B cell (primary cell): ENCODE results near the gene GRIK3. TPM values are rescaled to one million over a fixed set of nuclear protein-coding genes. Genes with fewer than 3 reads are reported as not detected.

Experiments
- ATAC-seq: fragments of 200-7000 bp; cut with Tn5 transposase; one replicate; pipeline ENCODE4 v1.10.0; 2021; ENCODE audit warnings: low read depth, mild to moderate bottlenecking, moderate number of reproducible peaks, moderate library complexity
- CTCF ChIA-PET: fragments of 350-600 bp; sonication (Branson Sonifier 250); formaldehyde crosslinking; loops from one replicate; lab custom pipeline; 2021; ENCODE audit warnings: antibody characterized with exemption, inconsistent platforms; lab: Charles Lee
- POLR2A ChIA-PET: fragments of 350-600 bp; sonication (Branson Sonifier 250); formaldehyde crosslinking; loops from one replicate; lab custom pipeline; 2021; ENCODE audit warnings: antibody characterized with exemption; lab: Charles Lee
- DNase-seq: peaks from one replicate; pipeline ENCODE4 v3.0.0; 2013
- H2AFZ ChIP-seq: 2 replicates; pipeline ENCODE4 v1.6.1; 2012; ENCODE audit warnings: mild to moderate bottlenecking, low read depth, low read length; ENCODE audit not compliant: insufficient read depth, poor library complexity, severe bottlenecking
- H3K27ac ChIP-seq, 2 donors: 1 replicate in 1 of 2; 2 replicates in 1 of 2; pipeline ENCODE4 v1.5.1; 2012 to 2013; ENCODE audit warnings: low read length in 2 of 2, mild to moderate bottlenecking in 2 of 2, moderate library complexity in 1 of 2
- H3K27me3 ChIP-seq, 4 experiments: fragments of 200-600 bp in 1 of 4; sonication (generic) in 1 of 4; replicated peaks in 1 of 4; 1 replicate in 2 of 4; 2 replicates in 2 of 4; pipeline versions ENCODE4 v1.6.1 to v1.7.0; 2013 to 2016; ENCODE audit warnings: low read length in 3 of 4, mild to moderate bottlenecking in 2 of 4, mixed read lengths in 1 of 4, moderate library complexity in 1 of 4; ENCODE audit not compliant: insufficient read depth in 4 of 4, control insufficient read depth in 3 of 4; ENCODE audit errors: control extremely low read depth in 1 of 4
- H3K36me3 ChIP-seq, 2 experiments: replicated peaks in 1 of 2; 1 replicate in 1 of 2; 2 replicates in 1 of 2; pipeline versions ENCODE4 v1.6.1 to v1.7.1; 2013; ENCODE audit warnings: low read length in 1 of 2; ENCODE audit not compliant: insufficient read depth in 2 of 2, control insufficient read depth in 1 of 2; ENCODE audit errors: control extremely low read depth in 1 of 2, extremely low read depth in 1 of 2
- H3K4me1 ChIP-seq, 2 donors: fragments of 200-600 bp in 1 of 2; sonication (generic) in 1 of 2; 1 replicate in 1 of 2; 2 replicates in 1 of 2; pipeline versions ENCODE4 v1.5.1 to v1.6.1; 2013 to 2017; ENCODE audit warnings: low read length in 2 of 2; ENCODE audit not compliant: control insufficient read depth in 2 of 2, insufficient read depth in 2 of 2
- H3K4me2 ChIP-seq: replicated peaks from 2 replicates; pipeline ENCODE3; 2012; ENCODE audit warnings: mild to moderate bottlenecking, low read depth, low read length; ENCODE audit not compliant: poor library complexity, severe bottlenecking
- H3K4me3 ChIP-seq, 5 experiments: fragments of 200-600 bp in 1 of 5; sonication (generic) in 1 of 5; 1 replicate in 3 of 5; 2 replicates in 2 of 5; pipeline versions ENCODE4 v1.5.1 to v1.7.0; 2011 to 2016; ENCODE audit warnings: low read length in 4 of 5, mild to moderate bottlenecking in 4 of 5, low read depth in 2 of 5, control low read depth in 1 of 5, moderate library complexity in 1 of 5; ENCODE audit not compliant: insufficient read depth in 1 of 5; ENCODE audit errors: control extremely low read depth in 1 of 5, extremely low read depth in 1 of 5
- H3K79me2 ChIP-seq: fragments of 200-600 bp; sonication (generic); one replicate; pipeline ENCODE4 v1.6.0; 2016; ENCODE audit warnings: low read length; ENCODE audit not compliant: control insufficient read depth, insufficient read depth
- H3K9ac ChIP-seq: fragments of 200-600 bp; sonication (generic); 2 replicates; pipeline ENCODE4 v1.6.1; 2017; ENCODE audit warnings: mild to moderate bottlenecking, low read length, moderate library complexity
- H3K9me3 ChIP-seq, 3 donors: one replicate each; pipeline versions ENCODE4 v1.6.1 to v1.7.1; 2013; ENCODE audit warnings: low read length in 2 of 3; ENCODE audit not compliant: control insufficient read depth in 2 of 3, insufficient read depth in 1 of 3; ENCODE audit errors: control extremely low read depth in 1 of 3
- H4K20me1 ChIP-seq: 2 replicates; pipeline ENCODE4 v1.6.0; 2012; ENCODE audit warnings: mild to moderate bottlenecking, low read length; ENCODE audit not compliant: insufficient read depth, control insufficient read depth, poor library complexity, severe bottlenecking
- H3K27ac Mint-ChIP-seq: one replicate; pipeline ENCODE4 v1.8.0; 2021; ENCODE audit warnings: mixed read lengths
- H3K27me3 Mint-ChIP-seq: one replicate; pipeline ENCODE4 v1.8.0; 2021; ENCODE audit warnings: mixed read lengths
- H3K4me1 Mint-ChIP-seq: one replicate; pipeline ENCODE4 v1.8.0; 2021; ENCODE audit warnings: mixed read lengths
- H3K4me3 Mint-ChIP-seq: one replicate; pipeline ENCODE4 v1.8.0; 2021; ENCODE audit warnings: mixed read lengths
- H3K9me3 Mint-ChIP-seq: one replicate; pipeline ENCODE4 v1.8.0; 2022; ENCODE audit warnings: mixed read lengths; ENCODE audit not compliant: insufficient read depth
- EZH2 ChIP-seq: IDR thresholded peaks from 2 replicates; pipeline ENCODE4 v1.6.1; 2012; ENCODE audit warnings: borderline replicate concordance, low read depth, mild to moderate bottlenecking, moderate library complexity, low read length; ENCODE audit not compliant: insufficient read depth, poor library complexity, severe bottlenecking
- WGBS: methylation state at CpG from one replicate; pipeline ENCODE4 v1.1.5; 2013; ENCODE audit warnings: missing lambda C conversion rate; ENCODE audit not compliant: insufficient coverage; 5-methylcytosine and 5-hydroxymethylcytosine counted together
- intact Hi-C: fragments of 100-400 bp; cut with micrococcal nuclease; formaldehyde crosslinking; loops from one replicate; pipeline ENCODE4 v1.10.0; 2022
- polyA plus RNA-seq: library from polyadenylated mRNA; depleted of rRNA; stranded (reverse); fragments of >200 nt; gene quantifications from 2 replicates; pipeline ENCODE4 v1.2.3, GENCODE V29; 2012
- total RNA-seq, 2 donors: library from RNA; stranded (reverse); fragments of 120-200 nt in 1 of 2; gene quantifications; 1 replicate in 1 of 2; 2 replicates in 1 of 2; pipeline versions ENCODE4 v1.2.3 to v1.2.4, GENCODE V29; 2013 to 2022
- TF ChIP-seq, protein P1 (sequence below): fragments of 200-600 bp; IDR thresholded peaks from one replicate; pipeline ENCODE4 v1.8.0; 2022; ENCODE audit warnings: antibody characterized with exemption, mild to moderate bottlenecking

GRIK3 gene
- total and polyA plus RNA-seq, 2 donors (not counting 1 experiment from before 2014, with no cell fraction given), result 0.12 to 1.5 TPM

DNA sequence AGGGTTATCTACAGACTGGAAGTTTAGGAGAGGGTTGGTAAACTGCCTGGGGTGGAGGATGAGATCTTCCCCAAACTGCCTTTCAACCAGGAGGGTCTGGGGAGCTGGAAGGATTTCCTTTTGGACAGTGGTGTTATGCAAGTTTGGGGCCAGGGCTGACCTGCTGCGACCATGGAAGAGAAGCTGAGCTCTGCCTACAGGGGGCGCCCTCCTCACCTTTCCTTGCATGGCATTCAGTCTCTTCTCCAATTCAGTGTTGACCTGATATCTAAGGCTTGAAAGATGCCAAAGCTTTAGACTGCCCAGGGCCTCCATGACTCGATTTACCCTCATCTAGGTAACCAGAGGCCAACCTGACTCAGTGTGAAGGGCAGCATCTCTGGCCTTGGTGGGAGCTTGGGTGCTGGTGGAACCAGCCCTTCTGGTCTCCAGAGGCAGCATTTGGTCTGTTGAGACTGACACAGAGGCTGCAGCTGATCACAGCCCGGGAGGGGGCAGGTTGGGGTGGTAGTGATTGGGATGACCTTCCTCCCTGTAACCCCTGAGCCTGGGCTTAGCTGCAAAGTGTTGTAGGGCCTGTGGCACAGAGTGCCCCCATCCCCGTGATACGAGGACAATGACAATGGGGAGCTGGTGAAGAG is 170.0 kb downstream of the GRIK3 start:
- Mint-ChIP-seq H3K27me3 (peaks cover 12% of the 10 kb centered on the region), H3K4me3 (no peak overlapping the region), H3K9me3 (no peaks in the 10 kb centered on the region), H3K4me1 (no peaks in the 10 kb centered on the region), H3K27ac (no peak overlapping the region)
- ATAC-seq (no peak), DNase-seq (peak; percentile 25)
- Histone ChIP-seq H3K4me3 (no peak overlapping the region), H3K79me2 (no peaks in the 10 kb centered on the region), H3K9me3 (no peaks in the 10 kb centered on the region), H4K20me1 (no peaks in the 10 kb centered on the region), H3K9ac (no peak overlapping the region), H3K4me1 (no peaks in the 10 kb centered on the region), H3K36me3 (no peaks in the 10 kb centered on the region), H3K4me2 (no peak overlapping the region), H2AFZ (no peak overlapping the region), H3K27ac (no peak overlapping the region), H3K27me3 (no peaks in the 10 kb centered on the region)
- ChIA-PET CTCF (interaction anchor here (0.9 to 3.3 kb wide), 4 partner anchors 14 to 570 kb away, joined by 3 to 12 read pairs (median 4); no protein-coding TSS in a partner anchor), POLR2A (no interaction called here)
- WGBS, result 37% methylated on average over 3 of the region's 6 CpGs
- intact Hi-C loops, result loop anchor here (10.0 kb wide), 1 partner anchor 570 kb away; no protein-coding TSS in a partner anchor
- TF ChIP-seq EZH2, result no peak
- TF ChIP-seq, protein P1, sequence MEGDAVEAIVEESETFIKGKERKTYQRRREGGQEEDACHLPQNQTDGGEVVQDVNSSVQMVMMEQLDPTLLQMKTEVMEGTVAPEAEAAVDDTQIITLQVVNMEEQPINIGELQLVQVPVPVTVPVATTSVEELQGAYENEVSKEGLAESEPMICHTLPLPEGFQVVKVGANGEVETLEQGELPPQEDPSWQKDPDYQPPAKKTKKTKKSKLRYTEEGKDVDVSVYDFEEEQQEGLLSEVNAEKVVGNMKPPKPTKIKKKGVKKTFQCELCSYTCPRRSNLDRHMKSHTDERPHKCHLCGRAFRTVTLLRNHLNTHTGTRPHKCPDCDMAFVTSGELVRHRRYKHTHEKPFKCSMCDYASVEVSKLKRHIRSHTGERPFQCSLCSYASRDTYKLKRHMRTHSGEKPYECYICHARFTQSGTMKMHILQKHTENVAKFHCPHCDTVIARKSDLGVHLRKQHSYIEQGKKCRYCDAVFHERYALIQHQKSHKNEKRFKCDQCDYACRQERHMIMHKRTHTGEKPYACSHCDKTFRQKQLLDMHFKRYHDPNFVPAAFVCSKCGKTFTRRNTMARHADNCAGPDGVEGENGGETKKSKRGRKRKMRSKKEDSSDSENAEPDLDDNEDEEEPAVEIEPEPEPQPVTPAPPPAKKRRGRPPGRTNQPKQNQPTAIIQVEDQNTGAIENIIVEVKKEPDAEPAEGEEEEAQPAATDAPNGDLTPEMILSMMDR, result peak; percentile 43

DNA sequence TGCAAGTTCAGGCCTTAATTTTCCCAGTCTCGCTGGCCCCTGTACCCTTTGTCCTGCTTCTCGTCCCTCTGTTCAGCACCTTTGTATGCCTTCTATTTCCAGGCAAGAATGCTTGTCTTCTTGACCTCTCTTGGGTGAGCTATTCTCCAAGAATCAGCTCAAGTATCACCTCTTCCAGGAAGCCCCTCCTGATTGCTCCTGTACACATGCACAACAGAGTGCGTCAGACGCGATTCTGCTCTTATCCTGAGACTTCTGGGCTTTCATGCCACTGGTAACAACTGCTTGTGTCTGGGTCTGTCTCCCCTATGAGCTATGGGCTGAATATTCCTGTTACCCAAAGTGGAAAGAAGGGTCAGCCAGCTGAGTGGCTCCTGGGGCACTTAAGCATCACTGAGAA is 170.8 kb downstream of the GRIK3 start:
- Mint-ChIP-seq H3K27me3 (peaks cover 10% of the 10 kb centered on the region), H3K4me1 (no peaks in the 10 kb centered on the region), H3K9me3 (no peaks in the 10 kb centered on the region), H3K4me3 (no peak overlapping the region), H3K27ac (no peak overlapping the region)
- H3K9ac ChIP-seq, result no peak overlapping the region
- H3K79me2 ChIP-seq, result no peaks in the 10 kb centered on the region
- intact Hi-C loops, result loop anchor here (10.0 kb wide), 1 partner anchor 571 kb away; no protein-coding TSS in a partner anchor
- no peak for TF ChIP-seq EZH2
- TF ChIP-seq, protein P1, result no peak
- H3K4me3 ChIP-seq, result no peak overlapping the region
- H3K27ac ChIP-seq, result no peak overlapping the region
- DNase-seq (no peak), ATAC-seq (no peak)
- H3K9me3 ChIP-seq, result no peaks in the 10 kb centered on the region
- 87% methylated on average over 5 of the region's 5 CpGs for WGBS
- H3K4me1 ChIP-seq, result no peaks in the 10 kb centered on the region
- no peaks in the 10 kb centered on the region for H3K36me3 ChIP-seq
- ChIA-PET POLR2A (no interaction called here), CTCF (interaction anchor here (1.5 to 3.3 kb wide), 2 partner anchors 15 to 460 kb away, joined by 4 to 12 read pairs; no protein-coding TSS in a partner anchor)
- no peak overlapping the region for H3K4me2 ChIP-seq
- peaks cover 0 to 2% (median 0%) of the 10 kb centered on the region in 4 experiments for H3K27me3 ChIP-seq
- no peaks in the 10 kb centered on the region for H4K20me1 ChIP-seq
- no peak overlapping the region for H2AFZ ChIP-seq
